Measurements from ENCODE around the gene TNFAIP6.

- TF ChIP-seq CTCF (IDR thresholded peaks at IDR 0.05): no peak
- no peak for TF ChIP-seq POLR2AphosphoS5 (IDR thresholded peaks at IDR 0.05; ENCODE audit: insufficient read depth in 1 of 2, low read depth in 1 of 2)
- TF ChIP-seq POLR2A (IDR thresholded peaks at IDR 0.05): no peak
Observed at GRCh38 chr2:151379169-151379568, 21.8 kb downstream of the TNFAIP6 start.
